Endothelial cell of hepatic sinusoid (primary cell): ENCODE measurements around the gene PDE4D.

Source experiments
- in situ Hi-C: cut with HindIII; loops from 2 replicates; pipeline ENCODE4 v1.10.0; 2017; ENCODE audit warnings: low sequenced_read_pairs

Gene PDE4D

GRCh38 chr5:59104400-59105127 lies 789.0 kb downstream of the PDE4D start:
- in situ Hi-C loops, result no loop called here

GRCh38 chr5:59103303-59103702 lies 790.2 kb downstream of the PDE4D start:
- in situ Hi-C loops, result no loop called here

GRCh38 chr5:59102437-59102836 lies 791.1 kb downstream of the PDE4D start:
- in situ Hi-C loops, result no loop called here

GRCh38 chr5:59100875-59101274 lies 792.7 kb downstream of the PDE4D start:
- in situ Hi-C loops, result no loop called here

GRCh38 chr5:59099995-59100345 lies 793.6 kb downstream of the PDE4D start:
- in situ Hi-C loops, result no loop called here

- in situ Hi-C loops, result no loop called here
Measured at GRCh38 chr5:59099270-59099994, 794.1 kb downstream of the PDE4D start.

- in situ Hi-C loops, result no loop called here
Measured at GRCh38 chr5:59098743-59099142, 794.8 kb downstream of the PDE4D start.

- in situ Hi-C loops, result no loop called here
Measured at GRCh38 chr5:59097712-59098111, 795.8 kb downstream of the PDE4D start.

GRCh38 chr5:59097116-59097515 lies 796.4 kb downstream of the PDE4D start:
- in situ Hi-C loops, result no loop called here

- in situ Hi-C loops, result no loop called here
Measured at GRCh38 chr5:59095480-59095879, 798.0 kb downstream of the PDE4D start.

- in situ Hi-C loops, result no loop called here
Measured at GRCh38 chr5:59094864-59095263, 798.7 kb downstream of the PDE4D start.

- in situ Hi-C loops, result no loop called here
Measured at GRCh38 chr5:59093329-59093728, 800.2 kb downstream of the PDE4D start.

- in situ Hi-C loops, result no loop called here
Measured at GRCh38 chr5:59092758-59093157, 800.8 kb downstream of the PDE4D start.

- in situ Hi-C loops, result no loop called here
Measured at GRCh38 chr5:59091965-59092364, 801.6 kb downstream of the PDE4D start.

GRCh38 chr5:59090323-59090722 lies 803.2 kb downstream of the PDE4D start:
- in situ Hi-C loops, result no loop called here

GRCh38 chr5:59089767-59090166 lies 803.8 kb downstream of the PDE4D start:
- in situ Hi-C loops, result no loop called here

- in situ Hi-C loops, result no loop called here
Measured at GRCh38 chr5:59088546-59088945, 805.0 kb downstream of the PDE4D start.

- in situ Hi-C loops, result no loop called here
Measured at GRCh38 chr5:59086024-59086423, 807.5 kb downstream of the PDE4D start.

GRCh38 chr5:59081693-59082092 lies 811.8 kb downstream of the PDE4D start:
- in situ Hi-C loops, result no loop called here

- in situ Hi-C loops, result no loop called here
Measured at GRCh38 chr5:59079622-59080620, 813.6 kb downstream of the PDE4D start.
